ENCODE data around the gene CPXM2. TPM values are rescaled to one million over a fixed set of nuclear protein-coding genes. Genes with fewer than 3 reads are reported as not detected.

The CPXM2 gene
- total and polyA plus RNA-seq, 9 of the 15 experiments (the other 6 are each of a cell fraction or from before 2014, with no cell fraction given), result not detected

DNA sequence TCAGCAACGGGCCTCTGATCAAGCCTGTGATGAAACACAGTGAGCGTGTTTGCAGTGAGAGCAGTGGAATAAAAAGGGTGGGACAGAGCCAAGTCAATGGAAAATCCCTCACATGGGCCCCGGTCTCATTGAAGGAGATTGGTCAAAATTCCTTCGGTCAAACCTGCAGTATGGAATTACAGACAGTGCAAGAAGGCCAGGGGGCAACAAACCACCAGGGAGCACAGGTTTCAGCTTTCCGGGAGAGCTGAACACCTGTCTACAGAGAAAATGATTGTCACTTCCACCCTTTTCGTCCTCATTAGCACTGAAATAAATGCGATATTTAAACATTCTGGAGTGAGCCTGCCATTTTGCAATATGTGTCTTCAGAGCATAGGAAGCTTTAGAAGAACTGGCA lies 132.6 kb downstream of the CPXM2 start:
- WGBS (ENCODE audit: insufficient coverage, low coverage, missing lambda C conversion rate), result 1% methylated on average over 7 of the region's 7 CpGs

DNA sequence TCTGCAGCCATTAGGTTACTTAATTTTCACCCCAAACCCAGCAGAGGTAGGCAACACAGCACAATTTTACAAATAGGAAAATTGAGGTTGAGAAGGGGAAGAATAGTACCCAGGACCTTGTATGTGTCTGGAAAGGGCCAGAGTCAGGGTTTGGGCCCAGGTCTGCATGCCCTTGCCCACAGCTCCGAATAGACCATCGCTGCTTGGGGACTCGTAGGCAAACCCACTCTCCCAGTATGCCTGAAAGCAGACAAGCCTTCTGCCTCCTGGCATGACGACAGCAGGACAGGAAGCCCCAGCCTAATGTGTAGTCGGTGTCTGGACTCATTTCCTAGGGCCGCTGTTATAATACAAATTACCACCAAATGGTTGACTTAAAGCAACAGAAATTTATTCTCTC lies 133.8 kb downstream of the CPXM2 start:
- no TSS peak for BruUV-seq (replicated peaks)
- H3K27me3 ChIP-seq (ENCODE audit: control insufficient read depth in 2 of 2, insufficient read depth in 2 of 2, low read length in 2 of 2), result peaks cover 0 to 37% of the 10 kb centered on the region in 2 experiments; a peak in 3 of 5 replicates
- H3K4me1 ChIP-seq (replicated peaks in 1 of 2; ENCODE audit: control insufficient read depth in 2 of 2, insufficient read depth in 2 of 2, low read length in 2 of 2), result no peaks in the 10 kb centered on the region
- intact Hi-C loops (cut with micrococcal nuclease), result no loop called here
- no peak overlapping the region for H3K27ac ChIP-seq (ENCODE audit: extremely low read depth, low read depth, low read length)
- no peak overlapping the region for H3K4me2 ChIP-seq (ENCODE audit: insufficient read depth, low read length)
- CTCF ChIA-PET (ENCODE audit: low intra/inter-chr PET ratio), result no interaction called here
- H3K4me3 ChIP-seq, result no peak overlapping the region
- H2AFZ ChIP-seq (ENCODE audit: low read depth, low read length), result no peak overlapping the region
- H3K36me3 ChIP-seq (ENCODE audit: control insufficient read depth, insufficient read depth, low read length), result no peaks in the 10 kb centered on the region
- no peaks in the 10 kb centered on the region for H3K9me1 ChIP-seq (ENCODE audit: control insufficient read depth, insufficient read depth, low read length)
- no peak for ATAC-seq
- WGBS (ENCODE audit: insufficient coverage, low coverage, missing lambda C conversion rate), result under 1% methylated on average over 6 of the region's 6 CpGs
- no peaks in the 10 kb centered on the region for H4K20me1 ChIP-seq (replicated peaks; ENCODE audit: control insufficient read depth, insufficient read depth, low read length)
- no peak for FAIRE-seq
- DNase-seq (ENCODE audit: extremely low read depth in 1 of 4, low spot score in 3 of 4), result no peak
- no peaks in the 10 kb centered on the region for H3K79me2 ChIP-seq (ENCODE audit: control insufficient read depth, insufficient read depth, low read length)
- no peaks in the 10 kb centered on the region for H3K9me3 ChIP-seq (replicated peaks; ENCODE audit: control insufficient read depth, insufficient read depth, low read depth, low read length)
- POLR2A ChIA-PET, result no interaction called here
- no peak overlapping the region for H3K9ac ChIP-seq (ENCODE audit: insufficient read depth in 1 of 2, low read depth in 2 of 2, low read length in 2 of 2)
- in situ Hi-C loops (cut with MboI), result no loop called here
- TF ChIP-seq, protein P1, sequence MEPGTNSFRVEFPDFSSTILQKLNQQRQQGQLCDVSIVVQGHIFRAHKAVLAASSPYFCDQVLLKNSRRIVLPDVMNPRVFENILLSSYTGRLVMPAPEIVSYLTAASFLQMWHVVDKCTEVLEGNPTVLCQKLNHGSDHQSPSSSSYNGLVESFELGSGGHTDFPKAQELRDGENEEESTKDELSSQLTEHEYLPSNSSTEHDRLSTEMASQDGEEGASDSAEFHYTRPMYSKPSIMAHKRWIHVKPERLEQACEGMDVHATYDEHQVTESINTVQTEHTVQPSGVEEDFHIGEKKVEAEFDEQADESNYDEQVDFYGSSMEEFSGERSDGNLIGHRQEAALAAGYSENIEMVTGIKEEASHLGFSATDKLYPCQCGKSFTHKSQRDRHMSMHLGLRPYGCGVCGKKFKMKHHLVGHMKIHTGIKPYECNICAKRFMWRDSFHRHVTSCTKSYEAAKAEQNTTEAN (CRISPR knock-in tag; IDR thresholded peaks at IDR 0.05), result no peak
- TF ChIP-seq, protein P2, sequence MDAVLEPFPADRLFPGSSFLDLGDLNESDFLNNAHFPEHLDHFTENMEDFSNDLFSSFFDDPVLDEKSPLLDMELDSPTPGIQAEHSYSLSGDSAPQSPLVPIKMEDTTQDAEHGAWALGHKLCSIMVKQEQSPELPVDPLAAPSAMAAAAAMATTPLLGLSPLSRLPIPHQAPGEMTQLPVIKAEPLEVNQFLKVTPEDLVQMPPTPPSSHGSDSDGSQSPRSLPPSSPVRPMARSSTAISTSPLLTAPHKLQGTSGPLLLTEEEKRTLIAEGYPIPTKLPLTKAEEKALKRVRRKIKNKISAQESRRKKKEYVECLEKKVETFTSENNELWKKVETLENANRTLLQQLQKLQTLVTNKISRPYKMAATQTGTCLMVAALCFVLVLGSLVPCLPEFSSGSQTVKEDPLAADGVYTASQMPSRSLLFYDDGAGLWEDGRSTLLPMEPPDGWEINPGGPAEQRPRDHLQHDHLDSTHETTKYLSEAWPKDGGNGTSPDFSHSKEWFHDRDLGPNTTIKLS (IDR thresholded peaks at IDR 0.05; ENCODE audit: borderline replicate concordance, low read depth), result no peak
- TF ChIP-seq, protein P3, sequence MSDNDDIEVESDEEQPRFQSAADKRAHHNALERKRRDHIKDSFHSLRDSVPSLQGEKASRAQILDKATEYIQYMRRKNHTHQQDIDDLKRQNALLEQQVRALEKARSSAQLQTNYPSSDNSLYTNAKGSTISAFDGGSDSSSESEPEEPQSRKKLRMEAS (CRISPR knock-in tag; IDR thresholded peaks at IDR 0.05), result no peak
- TF ChIP-seq ZNF212 (CRISPR knock-in tag; IDR thresholded peaks at IDR 0.05) (no peak), KHSRP (IDR thresholded peaks at IDR 0.05) (no peak)

More for the DNA sequence above, 132.6 kb downstream of the CPXM2 start:
- no peaks in the 10 kb centered on the region for H3K4me1 ChIP-seq (replicated peaks in 1 of 2; ENCODE audit: control insufficient read depth in 2 of 2, insufficient read depth in 2 of 2, low read length in 2 of 2)
- POLR2A ChIA-PET, result no interaction called here
- no peak overlapping the region for H3K9ac ChIP-seq (ENCODE audit: insufficient read depth in 1 of 2, low read depth in 2 of 2, low read length in 2 of 2)
- DNase-seq (ENCODE audit: extremely low read depth in 1 of 4, low spot score in 3 of 4), result no peak
- no peak for ATAC-seq
- no peaks in the 10 kb centered on the region for H3K9me3 ChIP-seq (replicated peaks; ENCODE audit: control insufficient read depth, insufficient read depth, low read depth, low read length)
- H3K27ac ChIP-seq (ENCODE audit: extremely low read depth, low read depth, low read length), result no peak overlapping the region
- CTCF ChIA-PET (ENCODE audit: low intra/inter-chr PET ratio), result no interaction called here
- H4K20me1 ChIP-seq (replicated peaks; ENCODE audit: control insufficient read depth, insufficient read depth, low read length), result no peaks in the 10 kb centered on the region
- TF ChIP-seq ILK (tag; IDR thresholded peaks at IDR 0.05; ENCODE audit: borderline replicate concordance, low read depth) (no peak), ATF1 (CRISPR knock-in tag; IDR thresholded peaks at IDR 0.05) (no peak), ATF1 (tag; IDR thresholded peaks at IDR 0.05) (no peak)
- TF ChIP-seq, protein P4, sequence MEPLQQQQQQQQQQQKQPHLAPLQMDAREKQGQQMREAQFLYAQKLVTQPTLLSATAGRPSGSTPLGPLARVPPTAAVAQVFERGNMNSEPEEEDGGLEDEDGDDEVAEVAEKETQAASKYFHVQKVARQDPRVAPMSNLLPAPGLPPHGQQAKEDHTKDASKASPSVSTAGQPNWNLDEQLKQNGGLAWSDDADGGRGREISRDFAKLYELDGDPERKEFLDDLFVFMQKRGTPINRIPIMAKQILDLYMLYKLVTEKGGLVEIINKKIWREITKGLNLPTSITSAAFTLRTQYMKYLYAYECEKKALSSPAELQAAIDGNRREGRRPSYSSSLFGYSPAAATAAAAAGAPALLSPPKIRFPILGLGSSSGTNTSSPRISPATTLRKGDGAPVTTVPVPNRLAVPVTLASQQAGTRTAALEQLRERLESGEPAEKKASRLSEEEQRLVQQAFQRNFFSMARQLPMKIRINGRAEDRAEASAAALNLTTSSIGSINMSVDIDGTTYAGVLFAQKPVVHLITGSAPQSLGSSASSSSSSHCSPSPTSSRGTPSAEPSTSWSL (CRISPR knock-in tag; IDR thresholded peaks at IDR 0.05; ENCODE audit: borderline replicate concordance), result no peak
- H2AFZ ChIP-seq (ENCODE audit: low read depth, low read length), result no peak overlapping the region
- FAIRE-seq, result no peak
- no peaks in the 10 kb centered on the region for H3K36me3 ChIP-seq (ENCODE audit: control insufficient read depth, insufficient read depth, low read length)
- peaks cover 0 to 37% of the 10 kb centered on the region in 2 experiments; a peak in 3 of 5 replicates for H3K27me3 ChIP-seq (ENCODE audit: control insufficient read depth in 2 of 2, insufficient read depth in 2 of 2, low read length in 2 of 2)
- intact Hi-C loops (cut with micrococcal nuclease), result no loop called here
- H3K79me2 ChIP-seq (ENCODE audit: control insufficient read depth, insufficient read depth, low read length), result no peaks in the 10 kb centered on the region
- H3K4me2 ChIP-seq (ENCODE audit: insufficient read depth, low read length), result no peak overlapping the region
- H3K9me1 ChIP-seq (ENCODE audit: control insufficient read depth, insufficient read depth, low read length), result no peaks in the 10 kb centered on the region
- no TSS peak for BruUV-seq (replicated peaks)
- H3K4me3 ChIP-seq, result no peak overlapping the region
- in situ Hi-C loops (cut with MboI), result no loop called here

Measured in K562 (cell line).